HG03378 (cell line): ENCODE measurements around the gene FBL.

Experiments used
- ATAC-seq: cut with Tn5 transposase; IDR thresholded peaks from one replicate; pipeline ENCODE4 v1.9.1; 2021; ENCODE audit warnings: mild to moderate bottlenecking, moderate library complexity; ENCODE audit not compliant: unreplicated experiment

FBL gene

DNA sequence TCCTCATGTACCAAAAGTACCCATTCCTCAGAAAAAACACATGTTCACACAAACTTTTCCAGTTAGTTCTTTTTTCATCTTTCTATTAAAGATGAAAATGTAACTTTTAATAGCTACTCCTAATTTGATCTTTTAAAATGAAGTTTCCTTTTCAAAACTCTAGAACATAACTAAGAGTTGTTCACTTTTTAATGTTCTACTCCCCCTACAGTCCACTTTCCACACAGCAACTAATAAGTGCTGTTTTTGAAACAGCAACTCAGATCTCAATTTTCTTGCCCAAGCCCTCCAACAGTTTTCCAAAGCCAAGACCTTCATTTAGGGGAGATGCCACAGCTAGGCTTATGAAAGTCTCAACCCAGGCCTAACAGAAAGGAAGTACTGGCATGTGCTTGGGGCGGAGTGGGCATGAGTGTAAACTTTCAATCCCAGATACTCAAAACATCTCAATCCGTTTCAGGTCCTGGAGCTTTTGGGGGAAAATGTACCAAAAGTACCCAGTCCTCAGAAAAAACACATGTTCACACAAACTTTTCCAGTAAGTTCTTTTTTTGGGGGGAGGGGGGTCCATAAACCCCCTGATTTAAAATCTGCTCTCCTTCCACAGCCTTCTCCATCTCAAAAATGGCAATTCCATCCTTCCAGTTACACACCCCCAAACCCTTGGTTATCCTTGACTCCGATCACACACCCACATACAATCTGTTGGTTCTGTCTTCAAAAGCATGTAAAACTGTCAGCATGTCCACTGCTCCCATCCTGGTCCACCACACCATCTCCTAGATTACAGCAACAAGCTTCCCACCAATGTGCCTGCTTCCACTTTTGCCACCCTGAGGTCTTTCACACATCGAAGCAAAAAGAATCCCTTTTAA is 2.0 kb downstream of the FBL start:
- no peak for ATAC-seq

DNA sequence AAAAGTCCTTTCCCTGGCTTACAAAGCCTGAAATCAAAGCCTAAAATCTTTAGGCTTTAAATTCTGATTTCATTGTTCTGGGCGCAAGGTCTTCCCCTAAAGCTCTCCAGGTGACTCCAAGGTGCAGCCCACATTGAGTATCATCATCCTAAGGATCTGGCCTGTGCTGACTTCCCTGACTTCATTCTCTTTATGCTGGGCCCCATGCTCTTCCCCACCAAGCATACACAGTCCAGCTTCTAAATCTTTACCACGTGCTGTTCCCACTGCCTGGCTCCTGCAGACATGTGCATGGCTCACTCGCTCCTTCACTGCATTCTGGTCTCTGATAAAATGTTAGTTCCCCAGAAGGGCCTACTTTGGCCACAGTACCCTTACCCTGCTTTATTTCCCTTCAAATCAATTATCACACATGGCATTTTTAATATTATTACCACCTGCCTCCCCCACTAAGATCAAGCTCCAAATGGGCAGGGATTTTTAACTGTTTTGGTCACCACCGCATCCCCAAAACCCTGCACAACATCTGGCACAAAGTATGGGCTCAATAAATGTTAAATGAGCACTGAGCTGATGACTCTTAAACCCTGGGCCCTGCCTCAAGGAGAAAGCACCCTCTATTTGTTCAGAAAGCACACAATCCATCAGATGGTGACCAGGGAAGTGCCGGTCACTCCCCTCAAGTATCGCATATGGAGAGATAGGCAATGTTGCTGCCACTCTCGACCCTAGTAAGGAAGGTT is 3.3 kb downstream of the FBL start:
- ATAC-seq = no peak

DNA sequence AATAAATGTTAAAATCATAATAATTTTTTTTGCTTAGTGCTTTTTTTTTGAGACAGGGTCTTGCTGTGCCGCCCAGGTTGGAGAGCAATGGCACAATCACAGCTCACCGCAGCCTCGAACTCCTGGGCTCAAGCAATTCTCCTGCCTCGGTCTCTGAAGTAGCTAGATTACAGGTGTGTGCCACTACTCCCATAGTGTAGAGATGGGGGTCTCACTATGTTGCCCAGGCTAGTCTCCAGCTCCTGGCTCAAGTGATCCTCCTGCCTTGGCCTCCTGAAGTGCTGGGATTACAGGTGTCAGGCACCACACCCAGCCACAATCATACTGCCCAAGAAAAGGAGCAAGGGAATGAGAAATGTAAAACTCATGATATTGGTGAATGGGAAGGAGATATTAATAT is 5.1 kb downstream of the FBL start:
- ATAC-seq = no peak

DNA sequence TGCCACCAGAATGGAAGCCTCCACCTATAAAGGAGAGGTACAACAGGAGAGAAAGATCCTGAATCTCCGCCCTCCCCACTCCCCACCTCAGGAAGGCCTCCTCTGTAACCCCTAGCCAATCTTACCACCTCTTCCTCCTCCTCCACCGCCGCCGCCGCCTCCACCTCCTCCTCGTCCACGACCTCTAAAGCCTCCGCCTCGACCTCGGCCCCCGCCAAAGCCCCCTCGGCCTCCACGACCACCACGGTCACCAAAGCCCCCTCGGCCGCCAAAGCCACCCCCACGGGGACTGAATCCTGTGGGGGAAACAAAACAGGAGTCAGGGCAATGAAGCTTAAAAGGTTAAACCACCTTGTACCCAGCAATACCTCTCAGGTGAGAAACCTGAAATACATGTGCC is 5.7 kb downstream of the FBL start:
- ATAC-seq = no peak

DNA sequence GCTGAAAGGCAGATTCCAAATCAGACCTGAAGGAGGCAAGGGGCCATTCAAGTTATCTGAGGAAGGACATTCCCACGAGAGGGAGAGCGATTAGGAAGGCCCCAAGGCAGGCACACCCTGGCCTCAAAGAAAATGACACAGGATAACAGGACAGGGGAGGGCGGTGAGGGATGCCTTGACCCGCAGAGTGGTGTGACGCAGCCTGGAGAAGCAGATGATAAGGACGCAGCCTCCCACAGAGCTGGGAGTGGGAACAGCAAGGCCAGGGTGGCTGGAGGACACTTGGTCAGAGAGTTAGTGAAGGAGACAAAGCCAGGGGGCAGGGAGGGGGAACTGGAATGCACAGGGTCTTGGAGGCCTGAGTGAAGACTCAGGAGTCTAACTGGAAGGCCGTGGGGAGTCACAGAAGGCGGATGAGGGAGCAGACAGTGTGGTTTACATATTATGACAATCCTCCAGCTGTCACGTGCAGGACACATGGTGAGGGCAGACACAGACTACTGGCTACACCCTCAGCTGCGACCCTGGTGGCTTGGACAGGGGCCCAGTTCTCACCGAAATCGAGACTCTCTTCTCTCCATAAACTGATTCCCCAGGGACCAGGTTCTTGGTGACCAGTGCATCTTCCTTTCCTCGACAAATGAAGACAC is 6.4 kb downstream of the FBL start:
- ATAC-seq = no peak

DNA sequence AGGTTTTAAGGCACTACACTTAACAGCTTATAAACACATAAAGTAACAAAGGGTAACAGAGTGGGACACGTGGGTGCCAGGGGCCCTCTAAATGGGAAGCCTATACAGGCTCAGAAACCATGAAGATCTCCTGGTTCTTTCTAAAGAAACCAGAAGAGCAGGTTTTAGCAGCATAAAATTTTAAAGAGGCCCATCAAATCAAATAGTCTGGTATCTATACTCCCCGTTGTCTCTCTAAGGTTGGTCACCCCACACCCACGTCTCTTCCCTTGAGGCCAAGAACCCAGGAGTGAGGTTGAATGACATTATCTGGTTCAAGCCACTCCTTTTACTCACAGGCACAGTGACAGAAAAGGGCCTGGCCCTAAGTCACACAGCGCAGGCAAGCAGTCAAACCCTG is 7.6 kb downstream of the FBL start:
- no peak for ATAC-seq

DNA sequence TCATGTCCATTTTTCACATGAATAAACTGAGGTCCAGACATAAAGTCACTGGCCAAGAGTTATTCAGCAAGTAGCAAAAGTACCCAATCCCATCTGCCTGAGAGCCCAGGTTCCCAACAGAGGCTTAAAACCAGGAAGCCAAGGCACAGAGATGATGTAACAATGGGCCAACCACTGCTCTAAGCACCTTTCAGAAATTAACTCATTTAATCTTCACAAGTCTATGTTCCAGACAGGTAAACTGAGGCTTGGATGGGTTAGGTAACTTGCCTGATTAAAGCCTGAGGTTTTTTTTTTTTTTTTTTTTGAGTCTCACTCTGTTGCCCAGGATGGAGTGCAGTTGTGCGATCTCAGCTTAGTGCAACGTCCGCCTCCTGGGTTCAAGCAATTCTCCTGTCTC is 8.2 kb downstream of the FBL start:
- no peak for ATAC-seq

DNA sequence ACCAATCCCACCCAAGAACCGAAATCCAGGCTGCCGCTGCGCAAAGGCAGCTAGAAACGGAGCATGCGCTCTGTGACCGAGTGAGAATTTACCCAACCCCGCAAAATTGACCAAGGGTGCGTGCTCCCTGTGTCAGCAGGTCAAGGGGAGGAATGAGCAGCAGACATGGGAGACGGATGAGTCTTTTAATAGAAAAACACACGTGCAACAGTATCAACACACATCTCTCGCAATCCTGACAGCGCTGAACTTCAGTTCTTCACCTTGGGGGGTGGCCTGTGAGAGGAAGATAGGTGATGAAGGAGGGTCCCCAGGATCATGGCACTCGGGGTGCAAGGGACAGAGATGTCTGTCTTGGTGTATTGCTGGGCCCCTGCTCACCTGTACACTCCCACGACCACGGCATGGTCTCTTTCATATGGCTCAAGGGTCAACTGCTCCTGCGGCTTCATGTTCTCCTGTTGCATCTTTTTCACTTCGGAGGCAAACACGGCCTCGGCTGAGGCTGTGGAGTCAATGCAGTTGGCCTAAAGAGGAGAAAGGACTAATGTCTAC is 11.8 kb downstream of the FBL start:
- peak; percentile 43 for ATAC-seq

DNA sequence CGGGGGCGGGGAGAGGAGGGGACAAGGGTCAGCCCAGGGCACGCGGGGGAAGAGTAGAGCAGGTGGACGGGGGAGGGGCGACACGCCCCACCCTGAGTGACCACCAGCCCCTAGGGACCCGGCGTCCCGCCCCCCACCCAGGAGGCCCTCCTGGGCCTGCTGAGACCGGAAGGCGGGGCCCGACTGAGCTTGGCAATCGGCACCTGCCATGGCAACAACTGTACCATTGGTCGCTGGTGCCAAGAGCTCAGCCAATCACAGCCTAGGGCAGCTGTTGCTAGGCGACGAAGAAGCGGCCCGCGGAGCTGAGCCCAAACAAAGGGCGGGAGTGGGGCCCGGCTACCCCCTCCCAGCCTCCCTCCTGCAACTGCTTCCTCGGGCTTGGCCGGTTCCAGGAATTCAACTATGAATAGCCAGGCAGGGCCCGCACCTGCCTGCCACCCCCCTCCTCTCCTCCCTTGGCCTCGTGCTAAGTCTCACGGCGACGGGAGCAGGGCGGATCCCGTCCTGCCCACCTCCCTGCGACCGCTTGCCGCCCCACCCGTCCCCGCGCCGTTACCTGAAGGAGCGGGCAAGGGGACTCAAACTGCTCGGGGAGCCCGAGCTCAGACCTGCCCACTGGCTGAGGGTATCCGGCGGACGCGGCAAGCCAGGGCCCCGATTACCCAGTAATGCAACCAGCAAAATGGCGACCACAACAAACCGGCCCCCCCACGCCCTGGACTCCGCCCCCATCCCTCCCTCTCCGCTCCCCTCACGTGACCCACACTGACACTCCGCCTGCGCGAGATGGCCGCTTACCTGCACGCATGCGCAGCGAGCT is 12.5 kb downstream of the FBL start, which contains the start of gene DYRK1B:
Gene DYRK1B, minus strand, starts transcription at position 699 of the 823 bp plus-strand sequence. CDS start 2,295 bp downstream, outside the sequence.
- peak; percentile 74 for ATAC-seq

DNA sequence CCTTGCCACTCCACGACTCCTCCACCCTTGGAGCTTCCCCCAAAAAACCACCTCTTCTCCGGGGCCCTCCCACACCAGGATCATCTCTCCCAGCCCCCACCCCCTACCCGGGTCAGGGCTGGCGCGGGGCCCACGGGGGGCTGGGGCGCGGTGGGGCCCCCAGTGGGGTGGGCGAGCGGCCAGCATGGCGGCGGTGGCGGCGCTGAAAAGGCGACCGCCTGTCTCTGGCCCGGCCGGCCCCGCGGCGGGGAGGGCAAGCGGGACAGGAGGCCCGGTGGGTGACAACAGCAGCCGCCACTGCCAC is 13.1 kb downstream of the FBL start:
- ATAC-seq = no peak

DNA sequence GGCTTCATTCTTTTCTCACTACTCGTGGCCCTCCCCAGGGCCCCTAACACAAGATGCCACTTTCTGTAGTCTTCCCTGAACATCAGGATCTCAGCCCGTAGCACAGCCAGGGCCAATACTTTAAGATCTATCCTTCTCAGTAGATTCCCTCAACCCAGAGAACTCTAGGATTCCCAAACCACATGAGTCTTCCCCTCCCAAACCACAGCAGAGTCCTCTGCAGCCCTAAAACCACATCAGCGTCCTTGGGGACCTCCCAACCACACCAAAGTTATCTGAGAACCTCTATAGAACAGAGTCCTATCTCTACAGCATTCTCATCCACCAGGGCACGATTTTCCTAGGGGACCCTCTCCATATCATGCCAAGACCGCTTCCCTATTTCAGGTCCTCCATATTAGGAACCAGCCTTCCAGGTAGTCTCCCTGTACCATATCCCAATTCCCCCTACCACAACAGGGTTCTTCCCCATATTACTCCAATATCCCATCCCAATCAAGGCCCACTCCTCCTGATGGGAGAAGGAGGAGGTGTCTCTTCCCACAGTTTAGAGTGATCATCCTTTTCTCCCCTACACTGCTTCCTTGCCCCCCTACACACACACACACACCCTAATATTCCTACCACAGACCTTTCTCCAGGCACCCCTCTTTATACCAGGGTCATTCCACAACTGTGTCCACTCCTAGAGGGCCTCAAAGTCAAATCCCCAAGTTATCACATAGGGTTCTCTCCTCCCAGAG is 13.7 kb downstream of the FBL start:
- ATAC-seq = no peak

DNA sequence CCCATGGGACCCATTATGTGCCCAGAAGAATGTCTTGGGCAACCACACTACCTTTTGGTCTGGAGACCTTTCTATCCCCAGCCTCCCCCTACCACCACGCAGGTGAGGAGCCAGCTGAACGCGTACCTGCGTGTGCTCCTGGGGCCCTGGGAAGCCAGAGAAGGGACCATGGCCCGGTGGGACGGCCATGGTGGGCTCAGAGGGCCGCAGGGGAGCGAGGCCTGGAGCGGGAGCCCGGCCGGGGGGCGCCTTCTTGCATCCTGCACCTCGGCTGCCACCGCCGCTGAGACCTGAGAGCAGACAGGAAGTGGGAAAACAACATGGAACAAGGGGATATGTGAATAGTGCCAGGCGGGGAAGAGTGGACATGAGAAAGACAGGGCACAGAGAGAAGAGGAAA is 14.5 kb downstream of the FBL start:
- ATAC-seq = no peak

DNA sequence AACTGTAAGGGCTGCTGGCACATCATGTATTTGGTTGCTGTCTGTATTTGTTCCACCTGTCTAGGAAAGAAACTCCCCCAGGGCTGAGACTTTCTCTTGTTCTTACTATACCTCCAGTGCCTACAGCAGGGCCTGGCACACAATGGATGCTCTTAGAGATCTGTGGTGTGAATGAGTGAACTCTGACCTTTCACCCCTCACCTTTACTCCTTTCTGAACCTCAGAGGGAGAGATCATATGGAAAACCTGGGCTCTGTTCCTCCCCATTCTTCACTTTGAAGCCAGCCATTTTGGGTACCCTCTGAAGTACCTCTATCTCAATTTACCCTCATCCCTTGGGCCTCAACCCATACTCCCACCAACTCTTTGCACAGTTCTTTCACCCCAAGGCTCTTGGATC is 15.3 kb downstream of the FBL start:
- ATAC-seq = no peak

DNA sequence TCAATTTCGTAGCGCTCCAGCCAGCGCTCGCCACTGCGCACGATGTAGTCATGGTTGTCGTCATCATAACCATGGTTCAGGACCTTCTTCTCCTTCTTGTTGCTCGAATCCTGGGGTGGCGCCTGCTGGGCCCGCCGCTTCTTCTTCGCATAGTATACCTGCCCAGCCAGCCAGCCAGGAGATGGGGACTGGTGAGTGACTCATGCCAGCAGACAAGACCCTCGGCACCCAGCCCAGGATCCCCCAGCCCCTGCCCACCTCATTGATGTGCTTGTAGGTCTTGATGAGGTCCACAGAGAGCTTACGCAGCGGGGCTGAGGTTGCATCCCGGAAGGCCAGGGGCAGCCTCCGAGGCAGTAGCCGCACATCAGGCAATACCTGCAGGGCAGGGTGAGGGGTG is 15.8 kb downstream of the FBL start:
- no peak for ATAC-seq

DNA sequence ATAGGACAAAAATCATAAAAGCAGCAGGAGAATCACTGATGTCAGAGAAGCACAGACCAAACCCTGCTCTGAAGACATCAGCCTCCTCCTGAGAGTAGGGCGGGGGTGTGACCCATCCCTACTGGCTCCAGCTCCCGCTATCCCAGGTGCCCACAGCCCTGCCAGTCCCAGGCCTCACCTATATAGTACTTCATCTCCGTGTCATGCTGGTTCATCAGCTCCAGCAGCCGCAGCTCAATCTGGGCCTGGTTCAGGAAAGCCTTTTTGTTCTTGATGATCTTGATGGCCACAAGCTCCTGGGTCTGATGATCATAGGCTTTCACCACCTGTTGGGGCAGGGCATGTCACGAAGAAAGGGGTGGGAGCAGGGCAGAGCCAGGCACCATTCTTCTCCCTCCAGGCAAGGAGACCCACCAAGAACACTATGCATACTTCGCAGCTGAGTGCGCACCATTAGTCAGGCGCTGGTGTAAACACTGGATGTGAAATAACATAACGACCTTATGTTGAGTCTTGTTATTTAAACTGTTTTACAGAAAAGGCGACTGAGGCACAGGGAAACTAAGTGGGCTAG is 16.4 kb downstream of the FBL start:
- no peak for ATAC-seq

DNA sequence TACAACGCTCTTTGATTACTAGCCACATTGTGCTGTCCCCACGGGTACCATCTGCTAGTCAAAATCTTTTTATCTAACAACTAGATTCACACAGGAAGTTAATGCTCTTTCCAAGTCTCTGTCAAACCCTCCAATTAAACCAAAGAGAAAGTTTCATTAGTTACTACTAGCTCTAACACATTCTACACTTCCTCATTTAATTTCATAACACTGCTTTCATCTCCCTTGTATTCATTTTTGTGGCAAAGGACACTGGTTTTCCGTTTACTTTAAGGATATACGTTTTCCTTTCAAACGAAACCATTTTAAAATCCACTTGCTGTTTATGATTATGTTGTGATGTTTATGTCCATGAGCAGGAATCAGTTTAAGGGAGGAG is 17.5 kb downstream of the FBL start:
- no peak for ATAC-seq

DNA sequence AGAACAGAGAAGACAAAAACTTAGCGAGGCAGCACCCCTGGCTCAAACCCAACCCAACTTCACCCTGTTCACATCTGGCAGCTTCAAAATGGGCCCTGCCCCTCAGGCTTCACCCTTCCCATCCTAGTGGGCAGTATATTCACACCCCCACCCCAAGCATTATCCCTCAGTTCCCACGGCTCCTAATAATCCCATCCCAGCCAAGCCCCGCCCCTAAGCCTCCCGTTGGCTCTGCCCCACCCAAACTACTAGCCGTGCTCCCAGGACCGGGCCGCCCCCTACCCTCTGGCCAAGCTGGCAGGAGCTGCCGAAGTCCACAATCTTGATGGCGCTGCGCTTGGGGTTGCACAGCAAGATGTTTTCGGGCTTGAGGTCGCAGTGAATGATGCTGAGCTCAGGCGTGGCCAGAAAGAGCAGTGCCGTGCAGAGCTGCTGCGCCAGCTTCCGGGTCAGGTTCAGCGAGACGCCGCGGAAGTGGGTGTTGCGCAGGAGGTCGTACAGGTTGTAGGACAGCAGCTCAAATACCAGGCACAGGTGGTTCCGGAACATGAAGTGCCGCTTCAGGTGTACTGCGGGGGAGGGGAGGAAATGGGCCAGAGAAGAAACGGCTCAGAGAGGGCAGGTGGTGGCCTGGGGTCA is 18.0 kb downstream of the FBL start:
- no peak for ATAC-seq

DNA sequence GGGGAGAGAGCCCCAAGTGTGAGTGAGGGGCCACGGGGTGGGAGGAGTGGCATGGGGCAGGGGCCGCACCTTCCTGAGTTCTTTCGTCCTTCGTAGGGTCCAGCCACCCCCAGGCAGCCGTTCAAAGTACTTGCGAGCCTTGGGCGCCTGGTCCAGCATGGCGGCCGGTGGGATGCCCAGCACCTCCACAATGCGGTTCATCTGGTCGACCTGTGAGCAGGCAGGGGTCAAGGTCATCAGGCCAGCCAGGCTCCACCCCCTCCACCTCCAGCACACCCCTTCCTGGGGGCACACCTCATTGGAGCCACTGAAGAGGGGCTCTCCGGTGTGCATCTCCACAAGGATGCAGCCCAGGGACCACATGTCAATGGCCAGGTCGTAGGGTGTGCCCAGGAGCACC is 19.0 kb downstream of the FBL start:
- ATAC-seq = no peak

DNA sequence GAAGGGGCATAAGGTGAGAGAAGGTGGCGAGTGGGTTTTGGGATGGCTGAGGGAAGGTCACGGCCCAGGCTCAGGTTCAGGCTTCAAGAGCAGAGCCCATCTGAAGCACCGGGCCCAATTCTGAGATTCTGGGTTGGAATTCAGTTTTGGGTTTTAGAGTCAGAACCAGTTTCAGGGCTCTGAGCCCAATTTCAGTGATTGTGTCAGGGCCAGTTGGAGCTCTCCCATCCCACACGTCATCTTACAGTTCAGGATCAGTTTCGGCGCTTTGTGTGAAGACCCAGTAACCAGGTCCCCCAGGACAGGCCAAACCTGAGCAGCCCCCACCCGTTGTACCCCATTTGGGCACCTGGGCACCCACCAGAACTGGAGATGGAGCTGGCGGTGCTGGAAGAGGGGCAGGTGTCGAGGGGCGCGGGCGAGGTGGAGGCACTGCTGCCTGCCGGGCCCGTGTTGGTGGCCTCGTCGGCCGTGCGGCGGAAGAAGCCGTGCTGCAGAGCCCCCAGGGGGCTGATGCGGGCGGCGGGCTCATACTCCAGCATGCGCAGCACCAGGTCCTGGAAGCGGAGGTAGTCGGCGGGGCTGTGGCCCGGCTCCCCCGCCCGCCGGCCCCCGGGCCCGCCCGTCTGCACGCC is 19.8 kb downstream of the FBL start:
- no peak for ATAC-seq
